ENCODE measurements around the gene HLA-DRB5.
"Not testable (repeated sequence)": the region's sequence is repeated elsewhere in the genome, so short reads cannot be mapped to it uniquely, and the experiment has no call there.

HLA-DRB5 gene

GRCh38 chr6:32529697-32530430 is at the start of gene HLA-DRB5:
HLA-DRB5 (minus strand) TSS chr6:32530287; CDS start chr6:32530224, 63 bp downstream.
- DNase-seq = no peak

DNA sequence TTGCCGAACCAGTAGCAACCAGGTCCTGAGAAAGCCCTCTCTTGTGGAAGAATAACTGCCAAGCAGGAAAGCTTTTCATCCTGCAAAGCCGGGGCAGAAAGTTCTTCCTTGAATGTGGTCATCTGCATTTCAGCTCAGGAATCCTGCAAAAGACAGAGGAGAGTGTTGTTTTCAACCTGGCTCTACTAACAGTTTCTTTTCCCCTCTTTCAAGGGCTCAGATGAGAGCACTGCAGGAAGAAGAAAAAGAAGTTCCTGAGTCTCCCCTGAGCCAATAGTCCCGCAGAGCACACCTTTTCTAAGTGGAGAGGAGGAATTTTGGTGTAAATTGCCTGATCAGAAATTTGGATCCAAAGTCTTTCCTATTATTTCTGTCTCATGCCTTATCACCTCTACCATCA is 48.9 kb upstream of the HLA-DRB5 start:
- no peak for DNase-seq

- DNase-seq = not testable (repeated sequence)
Measured at GRCh38 chr6:32577493-32577892, 47.4 kb upstream of the HLA-DRB5 start.

- DNase-seq = no peak
Measured at GRCh38 chr6:32576250-32576649, 46.2 kb upstream of the HLA-DRB5 start.

DNA sequence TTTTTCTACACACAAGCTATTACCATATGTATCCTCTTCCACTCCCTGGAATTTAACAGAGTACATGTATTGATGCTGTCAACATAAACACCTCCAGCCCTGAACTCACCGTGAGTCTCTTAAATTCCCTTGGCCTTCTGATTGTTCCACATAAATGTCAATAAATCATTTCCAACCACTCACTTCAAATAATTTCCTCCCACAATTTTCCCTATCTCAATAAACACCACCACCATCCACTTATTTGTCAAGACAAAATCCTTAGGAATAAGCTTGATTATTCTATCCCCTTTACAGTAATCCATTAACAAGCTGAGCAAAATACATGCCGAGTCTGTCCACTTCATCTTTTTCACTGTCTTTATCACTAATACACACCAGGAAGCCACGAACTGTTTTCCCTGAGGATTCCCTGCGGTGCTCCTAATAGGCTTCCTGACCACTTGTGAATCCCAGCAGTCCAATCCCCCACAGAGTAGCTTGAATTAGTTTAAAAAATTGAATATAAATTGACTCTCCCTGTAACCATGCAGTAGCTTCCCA is 40.3 kb upstream of the HLA-DRB5 start:
- no peak for DNase-seq

DNA sequence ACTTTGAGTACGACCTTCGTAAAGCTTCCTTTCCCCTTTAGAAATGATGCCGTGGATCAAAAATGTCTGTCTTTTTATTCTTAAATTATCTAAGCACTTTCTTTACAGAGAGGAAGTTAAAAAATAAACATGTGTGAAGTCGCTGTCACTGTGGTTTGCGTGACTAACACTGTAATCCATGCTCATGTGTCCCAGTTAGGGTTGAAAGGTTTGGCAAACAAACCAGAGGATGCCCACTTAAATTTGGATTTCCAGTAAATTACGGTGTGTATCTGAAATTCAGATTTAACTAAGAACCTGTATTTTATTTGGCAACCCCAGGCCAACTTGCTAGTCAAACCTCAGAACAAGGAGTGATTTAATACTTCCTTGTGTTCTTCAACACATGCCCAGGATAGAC is 38.5 kb upstream of the HLA-DRB5 start:
- DNase-seq = no peak

GRCh38 chr6:32566957-32567356 is 36.9 kb upstream of the HLA-DRB5 start:
- DNase-seq = no peak

DNA sequence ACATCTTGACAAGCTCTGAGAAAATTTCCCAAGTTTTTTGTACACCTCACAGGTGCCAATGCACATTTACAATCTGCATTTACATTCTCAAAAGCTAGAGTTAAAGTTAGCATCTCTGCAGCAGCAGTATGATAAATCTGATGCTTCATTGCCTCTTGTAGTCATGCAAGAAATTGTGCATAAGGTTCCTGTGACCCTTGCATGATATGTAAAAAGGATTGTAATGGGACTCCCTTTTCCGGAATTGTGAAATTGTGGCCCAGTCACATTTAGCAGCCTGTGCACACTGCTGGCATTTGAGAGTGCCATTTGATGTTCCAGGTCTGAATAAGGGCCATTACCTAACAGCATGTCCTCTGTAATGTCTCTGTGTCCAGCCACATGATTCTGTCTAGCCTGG is 35.4 kb upstream of the HLA-DRB5 start:
- no peak for DNase-seq

- no peak for DNase-seq
Measured at GRCh38 chr6:32562940-32563339, 32.9 kb upstream of the HLA-DRB5 start.

GRCh38 chr6:32559747-32560146 is 29.7 kb upstream of the HLA-DRB5 start:
- no peak for DNase-seq

DNA sequence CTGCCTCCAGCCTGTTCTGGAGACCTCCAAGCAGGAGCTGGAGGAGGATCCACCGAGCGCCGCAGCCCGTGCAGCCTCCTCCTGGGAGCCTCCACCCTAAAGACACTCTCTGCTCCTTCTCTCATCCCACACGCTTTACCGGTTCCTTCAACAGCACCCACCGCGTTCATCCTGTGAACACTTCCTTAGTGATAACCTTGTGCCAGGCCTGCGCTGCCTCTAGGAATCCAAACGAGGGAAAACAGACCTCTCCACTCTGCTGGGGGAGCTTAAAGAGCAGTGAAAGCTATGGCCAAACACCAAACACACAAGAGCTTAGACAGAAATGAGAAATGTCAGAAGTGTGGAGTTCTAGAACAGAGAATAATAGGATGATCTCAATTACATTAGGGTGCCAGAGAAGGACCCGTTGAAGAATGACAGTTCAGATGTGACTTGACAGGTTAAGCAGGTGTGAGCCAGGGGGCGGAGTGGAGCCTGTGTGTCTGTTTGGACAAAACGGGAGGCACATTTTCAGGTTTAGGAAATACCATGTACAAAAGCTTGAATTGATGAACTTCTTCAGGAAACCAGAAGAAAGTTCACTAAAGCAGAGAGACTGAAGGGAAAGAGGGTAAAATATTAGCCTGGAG is 28.5 kb upstream of the HLA-DRB5 start:
- DNase-seq = no peak

DNA sequence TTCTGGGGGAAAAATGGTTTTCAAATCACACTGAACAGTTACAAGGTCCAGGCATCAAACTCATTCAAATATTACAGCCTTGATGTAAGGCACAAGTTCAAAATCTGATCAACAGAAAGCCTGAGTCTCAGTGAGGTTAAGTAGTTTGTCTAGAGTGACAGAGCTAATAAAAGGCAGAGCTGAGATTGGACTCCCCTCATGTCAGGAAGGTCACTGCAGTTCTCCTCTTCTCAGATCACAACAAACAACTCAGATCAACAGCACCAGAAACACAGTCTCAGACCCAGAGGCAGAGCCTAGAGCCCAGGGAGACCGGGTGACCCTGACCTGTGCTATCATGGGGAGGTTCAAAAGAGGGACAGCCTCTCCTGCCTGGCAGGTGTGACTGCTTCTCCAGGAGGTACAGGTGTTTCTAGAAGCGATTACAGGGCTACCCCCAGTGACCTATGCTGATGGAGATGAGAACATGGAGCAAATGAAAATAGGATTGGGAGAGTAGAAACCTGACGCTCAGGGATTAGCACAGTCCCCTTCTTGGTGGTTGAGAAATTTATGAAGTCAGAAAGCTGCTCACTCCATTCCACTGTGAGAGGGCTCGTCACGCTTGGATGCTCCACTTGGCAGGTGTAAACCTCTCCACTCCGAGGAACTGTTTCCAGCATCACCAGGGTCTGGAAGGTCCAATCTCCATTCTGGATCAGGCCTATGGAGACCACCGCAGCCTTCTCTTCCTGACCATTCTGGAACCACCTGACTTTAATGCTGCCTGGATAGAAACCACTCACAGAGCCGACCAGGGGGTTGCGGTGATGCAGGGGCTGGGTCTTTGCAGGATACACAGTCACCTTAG is 24.3 kb upstream of the HLA-DRB5 start:
- DNase-seq = no peak

DNA sequence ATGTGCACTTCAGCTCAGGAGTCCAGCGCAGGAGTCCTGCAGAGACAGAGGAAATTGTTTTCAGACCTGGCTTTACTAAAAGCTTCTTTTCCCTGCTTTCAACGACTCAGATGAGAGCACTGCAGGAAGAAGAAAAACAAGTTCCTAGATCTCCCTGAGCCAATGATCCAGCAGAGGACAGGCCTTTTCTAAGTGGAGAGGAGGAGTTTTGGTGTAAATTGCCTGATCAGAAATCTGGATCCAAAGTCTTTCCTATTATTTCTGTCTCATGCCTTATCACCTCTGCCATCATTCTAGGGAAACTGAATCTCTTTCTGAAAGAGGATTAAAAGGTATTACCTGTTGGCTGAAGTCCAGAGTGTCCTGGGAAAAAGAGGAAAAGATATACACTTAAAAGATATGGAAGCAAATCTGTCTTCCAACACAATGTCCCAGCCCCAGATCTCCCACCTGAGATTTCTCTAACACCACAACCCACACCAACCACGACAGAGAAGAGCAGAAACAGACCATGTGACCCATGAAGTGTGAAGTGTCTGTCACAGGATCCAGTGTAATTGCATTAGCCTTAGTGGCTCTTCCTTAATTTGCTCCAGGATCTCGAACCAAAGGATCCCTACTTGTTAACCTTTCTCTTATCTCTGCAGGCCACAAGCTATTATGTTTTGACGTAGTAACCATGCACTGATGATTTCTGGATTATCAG is 23.1 kb upstream of the HLA-DRB5 start:
- DNase-seq = no peak

DNA sequence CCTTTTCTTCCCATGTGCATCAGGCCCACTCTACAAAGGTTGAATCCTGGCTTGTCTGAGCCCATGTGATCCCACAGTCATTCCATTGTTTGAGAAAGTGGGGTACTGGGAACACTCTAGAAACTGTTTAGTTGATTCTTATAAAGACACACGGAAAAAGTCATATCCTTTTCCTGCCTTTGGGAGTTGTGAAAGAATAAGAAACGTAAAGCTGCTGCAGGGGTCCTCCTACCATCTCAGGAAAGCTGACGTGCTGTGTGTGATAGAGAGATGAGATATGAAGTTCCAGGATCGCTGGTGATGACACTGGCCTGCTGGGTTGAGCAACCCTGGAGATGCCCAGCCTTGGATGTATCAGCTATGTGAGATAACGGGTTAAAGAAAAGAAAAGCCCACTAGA is 21.3 kb upstream of the HLA-DRB5 start:
- no peak for DNase-seq

DNA sequence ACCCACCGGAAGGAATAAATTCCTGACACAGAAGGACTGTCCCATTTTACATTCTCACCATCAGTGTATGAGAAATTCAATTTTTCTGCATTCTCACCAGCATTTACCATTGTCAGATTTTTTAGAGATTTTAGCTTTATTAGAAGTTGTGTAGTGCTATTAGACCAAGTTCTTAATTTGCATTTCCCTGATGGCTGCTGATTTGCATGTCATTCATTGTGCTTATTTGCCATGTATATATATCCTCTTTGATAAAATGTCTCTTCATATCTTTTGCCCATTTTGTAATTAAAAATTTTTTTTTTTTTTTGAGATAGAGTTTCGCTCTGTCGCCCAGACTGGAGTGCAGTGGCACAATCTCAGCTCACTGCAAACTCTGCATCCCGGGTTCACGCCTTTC is 9.8 kb upstream of the HLA-DRB5 start:
- DNase-seq = no peak

- DNase-seq = not testable (repeated sequence)
Measured at GRCh38 chr6:32530431-32530793, 325 bp upstream of the HLA-DRB5 start.

GRCh38 chr6:32522302-32523047 is 7.6 kb downstream of the HLA-DRB5 start:
- no peak for DNase-seq

- DNase-seq = no peak
Measured at GRCh38 chr6:32519910-32520258, 10.2 kb downstream of the HLA-DRB5 start.

GRCh38 chr6:32519118-32519909 is 10.8 kb downstream of the HLA-DRB5 start:
- no peak for DNase-seq

DNA sequence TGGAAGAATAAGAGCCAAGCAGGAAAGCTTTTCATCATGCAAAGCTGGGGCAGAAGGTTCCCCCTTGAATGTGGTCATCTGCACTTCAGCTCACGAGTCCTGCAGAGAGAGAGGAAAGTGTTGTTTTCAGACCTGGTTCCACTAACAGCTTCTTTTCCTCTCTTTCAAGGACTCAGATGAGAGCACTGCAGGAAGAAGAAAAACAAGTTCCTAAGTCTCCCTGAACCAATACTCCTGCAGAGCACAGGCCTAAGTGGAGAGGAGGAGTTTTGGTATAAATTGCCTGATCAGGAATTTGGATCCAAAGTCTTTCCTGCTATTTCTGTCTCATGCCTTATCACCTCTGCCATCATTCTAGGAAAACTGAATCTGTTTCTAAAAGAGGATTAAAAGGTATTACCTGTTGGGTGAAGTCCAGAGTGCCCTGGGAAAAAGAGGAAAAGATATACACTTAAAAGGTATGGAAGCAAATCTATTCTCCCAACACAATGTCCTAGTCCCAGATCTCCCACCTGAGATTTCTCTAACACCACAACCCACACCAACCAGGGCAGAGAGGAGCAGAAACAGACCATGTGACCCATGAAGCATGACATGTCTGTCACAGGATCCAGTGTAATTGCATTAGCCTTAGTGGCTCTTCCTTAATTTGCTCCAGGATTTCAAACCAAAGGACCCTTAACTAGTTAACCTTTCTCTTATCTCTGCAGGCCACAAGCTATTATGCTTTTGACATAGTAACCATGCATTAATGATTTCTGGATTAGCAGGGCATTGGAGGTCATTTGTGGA is 12.2 kb downstream of the HLA-DRB5 start:
- no peak for DNase-seq

- DNase-seq = no peak
Measured at GRCh38 chr6:32501016-32501415, 29.1 kb downstream of the HLA-DRB5 start.
